C4-2B (cell line): Measurements from ENCODE around the gene HECW1.

ENCODE experiments used
- H3K27ac ChIP-seq: fragments of 450-650 bp; 2 replicates; pipeline ENCODE4 v1.5.1; 2017
- CTCF ChIP-seq: fragments of 450-650 bp; conservative IDR thresholded peaks from 2 replicates; pipeline ENCODE4 v1.5.1; 2017; ENCODE audit warnings: mild to moderate bottlenecking
- ZFX ChIP-seq: fragments of 450-650 bp; IDR thresholded peaks from 2 replicates; pipeline ENCODE4 v1.6.1; 2017

The HECW1 gene

DNA sequence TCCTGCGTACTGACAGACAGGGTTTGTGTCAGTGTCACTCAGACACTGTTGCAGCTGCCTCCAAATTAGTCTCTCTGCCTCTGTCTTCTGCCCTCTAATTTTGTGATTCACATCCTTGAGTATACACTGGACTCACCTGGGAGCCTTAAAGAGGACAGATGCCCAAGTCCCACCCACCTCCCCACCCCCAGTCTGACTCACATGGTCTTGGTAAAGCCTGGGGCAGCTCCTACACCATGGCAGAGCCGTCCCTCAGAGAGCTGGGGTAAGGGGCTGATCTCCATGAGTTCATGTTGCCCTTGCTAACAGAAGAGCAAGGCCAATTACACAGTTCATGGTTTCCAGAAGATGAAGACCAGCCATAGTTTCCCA lies 272.8 kb downstream of the HECW1 start:
- no peak overlapping the region for H3K27ac ChIP-seq
- TF ChIP-seq ZFX (no peak), CTCF (no peak)

DNA sequence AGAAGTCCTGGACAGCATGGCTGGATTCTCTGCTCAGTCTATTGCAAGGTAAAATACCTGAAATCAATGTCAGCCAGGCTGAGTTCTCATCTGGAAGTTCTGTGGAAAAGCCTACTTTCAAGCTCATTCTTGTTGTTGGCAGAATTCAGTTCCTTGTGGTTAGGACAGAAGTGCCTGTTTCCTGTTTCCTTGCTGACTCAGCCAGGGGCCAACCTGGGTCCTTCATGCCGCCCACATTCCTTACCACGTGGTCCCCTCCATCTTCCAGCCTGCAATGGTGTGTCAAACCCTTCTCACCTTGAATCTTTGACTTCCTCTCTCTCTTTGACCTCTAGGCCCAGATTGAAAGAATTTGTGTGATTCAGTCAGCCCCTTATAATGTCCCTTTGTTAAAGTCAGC lies 273.4 kb downstream of the HECW1 start:
- TF ChIP-seq CTCF (no peak), ZFX (no peak)

DNA sequence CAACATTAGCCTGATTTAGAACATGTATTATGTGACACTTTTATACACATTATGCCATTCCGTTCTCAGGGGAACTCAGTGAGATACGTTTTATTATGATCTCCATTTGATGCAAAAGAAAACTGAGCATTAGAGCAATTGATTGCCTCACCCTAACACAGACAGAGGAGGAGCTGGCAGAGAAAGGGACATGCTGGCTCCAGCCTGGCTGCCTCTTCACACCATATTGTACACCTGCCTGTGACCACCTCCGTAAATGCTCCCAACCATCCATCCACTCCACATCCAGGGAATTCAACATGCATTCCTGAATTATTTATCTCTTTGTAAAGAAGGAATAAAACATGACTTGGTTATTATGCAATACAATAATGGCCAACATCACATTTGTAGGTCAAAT lies 275.5 kb downstream of the HECW1 start:
- H3K27ac ChIP-seq, result no peak overlapping the region
- TF ChIP-seq ZFX (no peak), CTCF (no peak)

More for the DNA sequence above, 273.4 kb downstream of the HECW1 start:
- no peak overlapping the region for H3K27ac ChIP-seq

- TF ChIP-seq ZFX (no peak), CTCF (no peak)
- no peak overlapping the region for H3K27ac ChIP-seq
These were observed 278.1 kb downstream of the HECW1 start for GRCh38 chr7:43390576-43390975.

- TF ChIP-seq CTCF (0 out of 2 replicates have a peak, but pooled peaks have one; percentile 3), ZFX (no peak)
- no peak overlapping the region for H3K27ac ChIP-seq
These were observed 279.1 kb downstream of the HECW1 start for GRCh38 chr7:43391518-43391917.

GRCh38 chr7:43392638-43393330 lies 280.3 kb downstream of the HECW1 start:
- TF ChIP-seq ZFX (no peak), CTCF (no peak)
- no peak overlapping the region for H3K27ac ChIP-seq

DNA sequence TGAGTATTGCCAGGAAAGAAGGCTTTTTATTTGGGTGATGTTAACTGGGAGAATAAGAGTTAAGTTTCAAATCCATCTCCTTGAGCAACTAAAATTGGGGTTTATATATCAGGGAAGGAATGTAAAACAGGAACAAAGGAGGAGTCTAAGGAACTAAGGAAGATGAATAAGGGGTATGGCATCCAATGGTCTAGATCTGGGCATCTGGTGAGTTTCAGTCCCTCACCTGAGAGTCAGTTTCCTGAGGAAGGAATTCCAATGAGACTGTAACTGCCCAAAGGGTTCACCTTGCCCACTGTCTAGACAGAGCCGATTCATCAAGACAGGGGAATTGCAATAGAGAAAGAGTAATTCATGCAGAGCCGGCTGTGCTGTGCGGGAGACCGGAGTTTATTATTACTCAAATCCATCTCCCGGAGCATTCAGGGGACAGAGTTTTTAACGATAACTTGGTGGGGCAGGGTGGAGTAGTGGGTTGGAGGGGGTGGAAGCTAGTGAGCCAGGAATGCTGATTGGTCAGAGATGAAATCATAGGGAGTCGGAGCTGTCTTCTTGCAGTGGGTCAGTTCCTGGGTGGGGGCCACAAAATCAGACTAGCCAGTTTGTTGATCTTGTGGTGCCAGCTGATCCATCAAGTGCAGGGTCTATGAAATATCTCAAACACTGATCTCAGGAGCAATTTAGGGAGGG lies 282.1 kb downstream of the HECW1 start:
- TF ChIP-seq CTCF, result no peak
- TF ChIP-seq ZFX, result no peak
- H3K27ac ChIP-seq, result no peak overlapping the region
